ENCODE measurements around the gene SRPX.

- TF ChIP-seq CTCF (IDR thresholded peaks at IDR 0.05): no peak
- TF ChIP-seq POLR2A (IDR thresholded peaks at IDR 0.05): no peak
These were observed 71.7 kb downstream of the SRPX start for GRCh38 chrX:38149016-38149415.

Data from Peyer's patch (tissue), 4 donors.